Brain microvascular endothelial cell (primary cell): ENCODE data around the gene RBM19.

ENCODE experiments used
- DNase-seq: peaks from one replicate; pipeline ENCODE4 v3.0.0-alpha.2; 2020
- H3K27ac ChIP-seq: fragments of 250-450 bp; sonication (Bioruptor Pico); 2 replicates; pipeline ENCODE4 v1.5.1; 2020; ENCODE audit warnings: mild to moderate bottlenecking, moderate library complexity
- H3K27me3 ChIP-seq: fragments of 250-450 bp; sonication (Bioruptor Pico); replicated peaks from 2 replicates; pipeline ENCODE4 v1.5.1; 2020; ENCODE audit warnings: mild to moderate bottlenecking
- H3K36me3 ChIP-seq: fragments of 250-450 bp; sonication (Bioruptor Pico); replicated peaks from 2 replicates; pipeline ENCODE4 v1.5.1; 2020; ENCODE audit warnings: mild to moderate bottlenecking
- H3K4me3 ChIP-seq: 2 replicates; pipeline ENCODE4 v1.5.1; 2011; ENCODE audit warnings: low read depth, mild to moderate bottlenecking, control low read depth, low read length, moderate library complexity
- in situ Hi-C: cut with HindIII; loops from 2 replicates; pipeline ENCODE4 v1.10.0; 2017; ENCODE audit warnings: low sequenced_read_pairs, low pct_ligation_motif_present
- TF ChIP-seq, protein P1 (sequence below): IDR thresholded peaks from 2 replicates; pipeline ENCODE4 v1.5.1; 2011; ENCODE audit warnings: low read depth, mild to moderate bottlenecking, moderate library complexity, low read length, control low read depth, inconsistent platforms; ENCODE audit errors: missing control alignments

The RBM19 gene

DNA sequence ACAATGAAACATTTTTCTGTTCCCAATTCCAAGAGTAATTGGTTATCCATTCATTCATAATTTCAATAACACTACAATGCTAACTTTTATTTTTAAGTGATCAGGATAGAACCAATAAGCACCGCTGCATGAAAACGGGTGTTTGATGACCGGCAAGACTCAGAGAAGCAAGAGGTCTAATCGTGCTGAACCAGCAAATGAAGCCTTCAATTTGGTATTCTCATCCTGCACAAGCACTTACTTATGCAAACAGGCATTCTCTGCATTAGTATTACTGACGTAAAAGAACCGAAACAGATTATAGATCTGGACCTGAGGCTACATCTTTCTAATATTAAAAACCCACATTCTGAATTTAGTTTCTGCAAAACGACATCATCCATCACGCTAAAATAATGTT, 67.7 kb downstream of the RBM19 start:
- Histone ChIP-seq H3K27ac (no peak overlapping the region), H3K36me3 (no peaks in the 10 kb centered on the region), H3K27me3 (no peaks in the 10 kb centered on the region), H3K4me3 (no peak overlapping the region)
- no peak for DNase-seq
- TF ChIP-seq, protein P1, sequence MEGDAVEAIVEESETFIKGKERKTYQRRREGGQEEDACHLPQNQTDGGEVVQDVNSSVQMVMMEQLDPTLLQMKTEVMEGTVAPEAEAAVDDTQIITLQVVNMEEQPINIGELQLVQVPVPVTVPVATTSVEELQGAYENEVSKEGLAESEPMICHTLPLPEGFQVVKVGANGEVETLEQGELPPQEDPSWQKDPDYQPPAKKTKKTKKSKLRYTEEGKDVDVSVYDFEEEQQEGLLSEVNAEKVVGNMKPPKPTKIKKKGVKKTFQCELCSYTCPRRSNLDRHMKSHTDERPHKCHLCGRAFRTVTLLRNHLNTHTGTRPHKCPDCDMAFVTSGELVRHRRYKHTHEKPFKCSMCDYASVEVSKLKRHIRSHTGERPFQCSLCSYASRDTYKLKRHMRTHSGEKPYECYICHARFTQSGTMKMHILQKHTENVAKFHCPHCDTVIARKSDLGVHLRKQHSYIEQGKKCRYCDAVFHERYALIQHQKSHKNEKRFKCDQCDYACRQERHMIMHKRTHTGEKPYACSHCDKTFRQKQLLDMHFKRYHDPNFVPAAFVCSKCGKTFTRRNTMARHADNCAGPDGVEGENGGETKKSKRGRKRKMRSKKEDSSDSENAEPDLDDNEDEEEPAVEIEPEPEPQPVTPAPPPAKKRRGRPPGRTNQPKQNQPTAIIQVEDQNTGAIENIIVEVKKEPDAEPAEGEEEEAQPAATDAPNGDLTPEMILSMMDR: no peak
- in situ Hi-C loops: no loop called here

- DNase-seq: no peak
- TF ChIP-seq, protein P1: no peak
- in situ Hi-C loops: no loop called here
These were observed 68.7 kb downstream of the RBM19 start for GRCh38 chr12:113897406-113897805.

DNA sequence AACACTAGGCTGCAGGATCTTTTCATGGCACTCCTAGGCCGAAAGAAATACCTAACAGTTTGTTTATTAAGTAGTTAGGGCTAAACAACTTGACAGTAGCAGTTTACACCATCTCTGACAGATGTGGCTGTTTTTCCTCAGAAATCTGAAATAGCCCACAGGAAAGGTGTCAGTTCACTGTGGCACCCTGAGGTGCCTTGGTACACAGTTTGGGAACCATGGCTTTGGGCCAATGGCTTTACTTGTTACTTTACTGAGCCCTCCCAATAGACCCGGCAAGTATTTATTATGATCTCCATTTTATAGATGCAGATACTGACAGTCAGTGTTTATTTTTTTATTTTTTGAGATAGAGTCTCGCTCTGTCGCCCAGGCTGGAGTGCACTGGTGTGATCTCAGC, 69.3 kb downstream of the RBM19 start:
- no peak for DNase-seq
- H3K27ac ChIP-seq: no peak overlapping the region
- in situ Hi-C loops: no loop called here
- TF ChIP-seq, protein P1: no peak
- H3K36me3 ChIP-seq: no peaks in the 10 kb centered on the region
- no peak overlapping the region for H3K4me3 ChIP-seq
- no peaks in the 10 kb centered on the region for H3K27me3 ChIP-seq

More at GRCh38 chr12:113897406-113897805, 68.7 kb downstream of the RBM19 start:
- Histone ChIP-seq H3K27ac (no peak overlapping the region), H3K27me3 (no peaks in the 10 kb centered on the region), H3K36me3 (no peaks in the 10 kb centered on the region), H3K4me3 (no peak overlapping the region)

- in situ Hi-C loops: no loop called here
- TF ChIP-seq, protein P1: no peak
- no peak for DNase-seq
These were observed 69.9 kb downstream of the RBM19 start for GRCh38 chr12:113896194-113896593.

DNA sequence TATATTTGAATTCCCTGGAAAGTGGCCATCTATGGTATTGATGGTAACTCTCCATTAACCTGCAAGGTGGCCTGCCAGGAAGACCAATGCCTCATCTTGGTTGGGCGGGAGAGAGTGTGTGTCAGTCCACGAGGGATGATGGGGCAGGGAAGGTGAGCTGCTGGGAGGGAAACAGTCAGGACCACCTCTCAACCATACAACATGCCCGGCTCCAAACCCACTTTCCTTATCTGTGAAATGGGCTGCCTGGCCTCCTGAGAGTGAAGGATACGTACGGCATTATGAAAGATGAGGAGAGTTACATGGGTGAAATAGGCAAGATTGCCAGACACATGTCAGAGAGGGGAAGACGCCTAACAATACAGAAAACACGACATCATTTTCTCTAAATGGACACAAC, 70.9 kb downstream of the RBM19 start:
- H3K36me3 ChIP-seq: no peaks in the 10 kb centered on the region
- no peak overlapping the region for H3K27ac ChIP-seq
- no peak for DNase-seq
- no peak overlapping the region for H3K4me3 ChIP-seq
- in situ Hi-C loops: no loop called here
- TF ChIP-seq, protein P1: no peak
- H3K27me3 ChIP-seq: no peaks in the 10 kb centered on the region

More at GRCh38 chr12:113896194-113896593, 69.9 kb downstream of the RBM19 start:
- H3K36me3 ChIP-seq: no peaks in the 10 kb centered on the region
- no peak overlapping the region for H3K4me3 ChIP-seq
- H3K27me3 ChIP-seq: no peaks in the 10 kb centered on the region
- H3K27ac ChIP-seq: no peak overlapping the region

DNA sequence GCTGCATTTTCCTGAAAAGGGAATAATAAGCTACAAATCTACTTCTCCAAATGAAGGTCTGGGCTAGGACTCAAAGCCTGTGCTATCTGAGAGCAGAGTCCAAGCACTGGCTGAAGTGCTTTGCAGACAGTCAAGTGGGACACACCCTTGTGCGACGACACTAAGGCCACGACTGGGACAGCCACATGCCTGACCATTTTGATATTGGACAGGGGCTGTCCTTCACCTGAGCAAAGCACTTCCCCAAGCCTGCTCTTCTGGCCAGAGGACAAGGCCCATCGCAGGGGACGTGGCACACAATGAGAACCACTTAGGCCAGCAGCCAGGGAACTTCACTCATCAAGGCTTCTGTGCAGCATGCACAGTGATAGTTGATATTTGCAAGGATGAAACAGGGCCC, 71.4 kb downstream of the RBM19 start:
- DNase-seq: no peak
- Histone ChIP-seq H3K27me3 (no peaks in the 10 kb centered on the region), H3K4me3 (no peak overlapping the region), H3K27ac (no peak overlapping the region), H3K36me3 (no peaks in the 10 kb centered on the region)
- in situ Hi-C loops: no loop called here
- TF ChIP-seq, protein P1: no peak
